ENCODE data around the gene HS3ST4. TPM values are rescaled to one million over a fixed set of nuclear protein-coding genes. Genes with fewer than 3 reads are reported as not detected.

The HS3ST4 gene
- total and polyA plus RNA-seq, 11 donors, result not detected

DNA sequence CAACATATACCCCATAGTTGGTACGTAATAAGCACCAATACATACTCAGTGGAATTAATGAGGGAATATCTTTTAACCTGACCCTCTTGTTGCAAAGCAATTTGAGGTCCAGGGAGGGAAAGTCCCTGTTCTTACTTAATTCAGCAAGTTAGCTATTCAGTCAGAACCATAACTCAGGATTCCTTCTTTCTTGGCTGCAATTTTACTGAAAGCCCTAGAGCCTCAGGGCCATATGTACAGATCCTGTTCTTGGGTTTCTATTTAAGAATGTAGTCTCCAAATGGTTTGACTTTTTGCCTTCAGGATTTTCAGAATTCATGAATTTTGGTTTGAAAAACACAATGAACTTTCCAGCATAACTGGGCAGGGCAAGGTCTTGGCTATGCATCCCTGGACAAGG is 436.5 kb downstream of the HS3ST4 start:
- H3K27ac ChIP-seq, result no peak overlapping the region
- H3K9me3 ChIP-seq, result no peaks in the 10 kb centered on the region
- H3K36me3 ChIP-seq, result no peaks in the 10 kb centered on the region
- intact Hi-C loops (cut with DNase I), result no loop called here
- no peaks in the 10 kb centered on the region for H3K4me1 ChIP-seq
- no peak for TF ChIP-seq POLR2A (IDR thresholded peaks at IDR 0.05)
- TF ChIP-seq, protein P1, sequence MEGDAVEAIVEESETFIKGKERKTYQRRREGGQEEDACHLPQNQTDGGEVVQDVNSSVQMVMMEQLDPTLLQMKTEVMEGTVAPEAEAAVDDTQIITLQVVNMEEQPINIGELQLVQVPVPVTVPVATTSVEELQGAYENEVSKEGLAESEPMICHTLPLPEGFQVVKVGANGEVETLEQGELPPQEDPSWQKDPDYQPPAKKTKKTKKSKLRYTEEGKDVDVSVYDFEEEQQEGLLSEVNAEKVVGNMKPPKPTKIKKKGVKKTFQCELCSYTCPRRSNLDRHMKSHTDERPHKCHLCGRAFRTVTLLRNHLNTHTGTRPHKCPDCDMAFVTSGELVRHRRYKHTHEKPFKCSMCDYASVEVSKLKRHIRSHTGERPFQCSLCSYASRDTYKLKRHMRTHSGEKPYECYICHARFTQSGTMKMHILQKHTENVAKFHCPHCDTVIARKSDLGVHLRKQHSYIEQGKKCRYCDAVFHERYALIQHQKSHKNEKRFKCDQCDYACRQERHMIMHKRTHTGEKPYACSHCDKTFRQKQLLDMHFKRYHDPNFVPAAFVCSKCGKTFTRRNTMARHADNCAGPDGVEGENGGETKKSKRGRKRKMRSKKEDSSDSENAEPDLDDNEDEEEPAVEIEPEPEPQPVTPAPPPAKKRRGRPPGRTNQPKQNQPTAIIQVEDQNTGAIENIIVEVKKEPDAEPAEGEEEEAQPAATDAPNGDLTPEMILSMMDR (IDR thresholded peaks at IDR 0.05), result no peak
- 54 to 73% (median 70%) methylated on average over 1 of the region's 1 CpG for WGBS, 4 donors
- DNase-seq (no peak), ATAC-seq (no peak)
- no peak overlapping the region for H3K4me3 ChIP-seq
- no peaks in the 10 kb centered on the region for H3K27me3 ChIP-seq

DNA sequence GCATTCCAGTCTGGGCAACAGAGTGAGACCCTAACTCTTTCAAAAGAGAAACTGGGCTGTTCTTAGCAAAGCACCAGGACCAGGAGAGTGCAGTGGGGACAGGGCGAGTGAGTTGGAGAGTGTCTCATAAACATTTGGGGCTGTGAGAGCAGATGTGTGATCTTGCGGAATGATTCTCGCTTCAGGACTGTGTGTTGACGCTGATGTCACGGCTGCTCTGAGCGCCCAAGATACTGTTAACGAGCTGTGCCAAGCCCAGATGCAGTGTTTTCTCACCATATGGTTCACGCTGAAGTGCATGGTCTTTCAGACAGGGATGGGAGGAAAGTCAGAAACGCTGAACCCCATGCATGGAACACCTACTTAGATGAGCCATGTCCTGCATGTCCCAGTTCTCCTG is 438.2 kb downstream of the HS3ST4 start:
- 56 to 75% (median 66%) methylated on average over 8 to 9 of the region's 9 CpGs for WGBS, 4 donors
- TF ChIP-seq, protein P1 (IDR thresholded peaks at IDR 0.05), result no peak
- intact Hi-C loops (cut with DNase I), result no loop called here
- ATAC-seq (no peak), DNase-seq (no peak)
- Histone ChIP-seq H3K9me3 (no peaks in the 10 kb centered on the region), H3K4me3 (no peak overlapping the region), H3K27me3 (no peaks in the 10 kb centered on the region), H3K4me1 (no peaks in the 10 kb centered on the region), H3K36me3 (no peaks in the 10 kb centered on the region), H3K27ac (no peak overlapping the region)

DNA sequence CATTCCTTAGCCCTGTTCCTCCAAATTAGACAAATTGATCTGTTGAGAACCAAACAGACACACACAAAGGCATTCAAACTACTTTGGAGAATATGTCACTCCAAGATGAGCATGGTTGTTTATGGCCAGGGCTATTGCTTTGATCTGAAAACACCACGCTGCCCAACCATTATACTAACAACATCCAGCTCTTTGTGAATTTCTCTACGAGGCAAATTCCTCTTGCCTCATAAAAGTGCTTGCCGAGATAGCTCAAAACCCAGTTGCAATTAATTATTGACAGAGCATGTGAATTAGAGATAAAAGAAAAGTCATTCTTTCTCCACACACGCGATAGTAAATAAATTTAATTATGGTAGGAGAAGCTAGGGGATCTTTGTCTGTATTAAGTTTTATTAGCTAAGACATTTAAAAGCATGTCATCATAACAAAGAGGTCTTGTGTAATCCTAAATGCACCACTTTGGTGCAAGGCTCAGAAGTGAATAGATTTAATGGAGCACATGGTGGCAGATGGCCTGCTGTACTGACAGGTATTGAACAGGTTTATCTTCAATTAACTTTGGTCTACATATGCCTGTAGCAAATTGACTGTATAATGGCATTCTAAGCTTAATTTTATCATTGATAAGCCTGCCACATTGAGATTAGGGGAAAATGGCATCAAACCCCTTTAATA is 441.8 kb downstream of the HS3ST4 start:
- ATAC-seq, result no peak
- no peak for DNase-seq
- intact Hi-C loops (cut with DNase I), result no loop called here

DNA sequence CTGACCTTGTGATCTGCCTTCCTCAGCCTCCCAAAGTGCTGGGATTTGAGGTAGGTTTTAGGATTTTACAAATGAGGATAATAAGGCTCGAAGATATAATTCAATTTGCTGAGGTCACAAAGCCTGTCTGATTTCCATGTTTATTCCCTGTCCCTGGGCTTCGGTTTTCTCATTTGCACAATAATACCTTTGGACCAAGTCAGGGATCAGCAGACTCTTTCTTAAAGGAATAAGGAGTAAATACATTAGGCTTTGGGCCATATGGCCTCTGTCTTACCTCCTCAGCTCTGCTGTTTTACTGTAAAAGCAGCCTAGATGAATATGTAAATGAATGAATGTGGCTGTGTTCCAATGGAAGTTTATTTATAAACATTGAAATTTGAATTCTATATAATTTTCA is 442.8 kb downstream of the HS3ST4 start:
- no peaks in the 10 kb centered on the region for H3K27me3 ChIP-seq
- no peak overlapping the region for H3K27ac ChIP-seq
- H3K36me3 ChIP-seq, result no peaks in the 10 kb centered on the region
- TF ChIP-seq, protein P1 (IDR thresholded peaks at IDR 0.05), result no peak
- no peak for TF ChIP-seq POLR2A (IDR thresholded peaks at IDR 0.05)
- ATAC-seq (no peak), DNase-seq (no peak)
- no peak overlapping the region for H3K4me3 ChIP-seq
- no peaks in the 10 kb centered on the region for H3K4me1 ChIP-seq
- H3K9me3 ChIP-seq, result no peaks in the 10 kb centered on the region
- WGBS, 4 donors, result 64 to 80% (median 70%) methylated on average over 2 of the region's 2 CpGs
- intact Hi-C loops (cut with DNase I), result no loop called here

More for the DNA sequence above, 441.8 kb downstream of the HS3ST4 start:
- Histone ChIP-seq H3K4me3 (no peak overlapping the region), H3K27me3 (no peaks in the 10 kb centered on the region), H3K36me3 (no peaks in the 10 kb centered on the region), H3K9me3 (no peaks in the 10 kb centered on the region), H3K4me1 (no peaks in the 10 kb centered on the region), H3K27ac (no peak overlapping the region)
- 70 to 75% (median 73%) methylated on average over 5 of the region's 5 CpGs for WGBS, 4 donors
- TF ChIP-seq, protein P1 (IDR thresholded peaks at IDR 0.05), result no peak
